ENCODE measurements around the gene TRAP1. TPM values are rescaled to one million over a fixed set of nuclear protein-coding genes. Genes with fewer than 3 reads are reported as not detected.

The TRAP1 gene
- total RNA-seq, 2 experiments from 2014 or later: 343 to 379 TPM

DNA sequence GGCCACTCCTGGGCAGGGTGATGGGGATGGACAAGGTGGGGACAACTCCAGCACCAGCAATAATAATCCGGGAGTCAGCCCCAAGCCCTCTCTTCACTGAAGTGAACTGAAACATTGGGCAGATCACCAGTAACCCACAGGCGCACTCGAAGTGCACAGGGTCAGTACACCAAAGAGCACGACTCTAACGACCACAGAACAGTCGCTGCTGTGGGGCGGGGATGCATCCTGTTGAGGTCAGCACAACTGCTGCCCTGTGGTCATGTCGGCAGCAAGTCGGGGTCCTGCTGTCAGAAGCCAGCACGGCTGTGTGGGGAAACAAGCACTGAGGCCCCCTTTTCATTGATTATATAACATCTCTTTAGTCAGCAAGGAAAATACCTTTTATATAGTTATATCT is 48.2 kb downstream of the TRAP1 start:
- peaks cover 16% of the 10 kb centered on the region for H3K4me1 Mint-ChIP-seq (ENCODE audit: low read depth)
- TF ChIP-seq, protein P1, sequence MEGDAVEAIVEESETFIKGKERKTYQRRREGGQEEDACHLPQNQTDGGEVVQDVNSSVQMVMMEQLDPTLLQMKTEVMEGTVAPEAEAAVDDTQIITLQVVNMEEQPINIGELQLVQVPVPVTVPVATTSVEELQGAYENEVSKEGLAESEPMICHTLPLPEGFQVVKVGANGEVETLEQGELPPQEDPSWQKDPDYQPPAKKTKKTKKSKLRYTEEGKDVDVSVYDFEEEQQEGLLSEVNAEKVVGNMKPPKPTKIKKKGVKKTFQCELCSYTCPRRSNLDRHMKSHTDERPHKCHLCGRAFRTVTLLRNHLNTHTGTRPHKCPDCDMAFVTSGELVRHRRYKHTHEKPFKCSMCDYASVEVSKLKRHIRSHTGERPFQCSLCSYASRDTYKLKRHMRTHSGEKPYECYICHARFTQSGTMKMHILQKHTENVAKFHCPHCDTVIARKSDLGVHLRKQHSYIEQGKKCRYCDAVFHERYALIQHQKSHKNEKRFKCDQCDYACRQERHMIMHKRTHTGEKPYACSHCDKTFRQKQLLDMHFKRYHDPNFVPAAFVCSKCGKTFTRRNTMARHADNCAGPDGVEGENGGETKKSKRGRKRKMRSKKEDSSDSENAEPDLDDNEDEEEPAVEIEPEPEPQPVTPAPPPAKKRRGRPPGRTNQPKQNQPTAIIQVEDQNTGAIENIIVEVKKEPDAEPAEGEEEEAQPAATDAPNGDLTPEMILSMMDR (IDR thresholded peaks at IDR 0.05): no peak
- H3K36me3 Mint-ChIP-seq (ENCODE audit: low read depth): peaks cover 47% of the 10 kb centered on the region
- H3K27ac Mint-ChIP-seq: no peak overlapping the region
- no peak overlapping the region for H3K4me3 Mint-ChIP-seq
- CTCF ChIA-PET: interaction anchor here (1.3 kb wide), 1 partner anchor 8 kb away, joined by 3 read pairs; no protein-coding TSS in a partner anchor
- ATAC-seq: no peak
- no peak for DNase-seq
- POLR2A ChIA-PET: interaction anchor here (1.0 kb wide), 1 partner anchor 180 kb away, joined by 4 read pairs; no protein-coding TSS in a partner anchor
- intact Hi-C loops (cut with micrococcal nuclease): no loop called here
- H3K27me3 Mint-ChIP-seq: no peaks in the 10 kb centered on the region
- no peaks in the 10 kb centered on the region for H3K9me3 Mint-ChIP-seq

DNA sequence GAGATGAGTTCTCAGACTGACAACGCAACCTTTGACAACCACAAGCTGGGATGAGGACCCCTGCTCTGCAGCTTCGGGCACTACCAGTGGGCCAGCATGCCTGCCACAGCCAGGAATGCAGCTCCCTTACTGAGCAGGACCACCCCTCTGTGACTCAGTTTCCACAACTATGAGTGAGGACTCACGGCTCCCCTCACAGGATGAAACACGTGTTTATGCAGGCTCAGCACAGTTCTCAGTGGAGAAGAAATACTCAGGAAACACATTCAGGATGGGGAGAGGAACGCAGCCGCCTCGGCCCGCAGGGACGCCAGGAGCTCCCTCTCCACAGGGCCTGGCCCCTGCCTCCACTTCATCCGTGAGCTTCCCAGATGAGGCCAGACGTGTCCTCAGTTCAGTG is 48.7 kb downstream of the TRAP1 start:
- intact Hi-C loops (cut with micrococcal nuclease): no loop called here
- DNase-seq (no peak), ATAC-seq (no peak)
- H3K27me3 Mint-ChIP-seq: no peaks in the 10 kb centered on the region
- TF ChIP-seq, protein P1 (IDR thresholded peaks at IDR 0.05): no peak
- no peak overlapping the region for H3K27ac Mint-ChIP-seq
- ChIA-PET CTCF (interaction anchor here (1.3 kb wide), 1 partner anchor 8 kb away, joined by 3 read pairs; no protein-coding TSS in a partner anchor), POLR2A (interaction anchor here (1.0 kb wide), 1 partner anchor 181 kb away, joined by 4 read pairs; no protein-coding TSS in a partner anchor)
- H3K9me3 Mint-ChIP-seq: no peaks in the 10 kb centered on the region
- H3K4me3 Mint-ChIP-seq: no peak overlapping the region
- H3K4me1 Mint-ChIP-seq (ENCODE audit: low read depth): peaks cover 16% of the 10 kb centered on the region
- peaks cover 43% of the 10 kb centered on the region for H3K36me3 Mint-ChIP-seq (ENCODE audit: low read depth)

DNA sequence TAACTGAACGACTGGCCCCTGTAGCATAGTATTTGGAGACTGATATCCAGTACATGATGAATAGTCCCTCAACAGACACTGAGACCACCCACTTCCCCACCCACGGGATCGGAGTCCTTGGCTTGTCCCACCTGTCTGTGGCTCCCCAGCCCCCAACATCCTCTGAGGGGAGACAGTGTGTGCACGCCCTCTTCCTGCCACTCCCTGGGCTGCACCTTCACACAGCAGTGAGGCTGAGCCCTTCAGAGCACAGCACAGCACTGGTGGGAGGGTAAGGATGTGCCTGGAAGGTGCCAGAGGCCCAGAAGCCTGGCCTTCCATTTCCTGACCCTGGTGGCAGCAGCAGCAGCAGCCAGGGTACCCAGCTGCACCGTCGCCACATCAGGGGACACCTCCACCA is 51.8 kb downstream of the TRAP1 start:
- TF ChIP-seq, protein P1 (IDR thresholded peaks at IDR 0.05): peak; percentile 36
- Mint-ChIP-seq H3K36me3 (ENCODE audit: low read depth) (peaks cover 44% of the 10 kb centered on the region), H3K4me1 (ENCODE audit: low read depth) (peaks cover 16% of the 10 kb centered on the region), H3K9me3 (no peaks in the 10 kb centered on the region), H3K27ac (peak overlapping the region; percentile 67), H3K27me3 (no peaks in the 10 kb centered on the region), H3K4me3 (no peak overlapping the region)
- ChIA-PET CTCF (interaction anchor here (2.0 kb wide), 1 partner anchor 139 kb away, joined by 4 read pairs; no protein-coding TSS in a partner anchor), POLR2A (no interaction called here)
- peak; percentile 91 for ATAC-seq
- DNase-seq: peak; percentile 63
- intact Hi-C loops (cut with micrococcal nuclease): no loop called here

DNA sequence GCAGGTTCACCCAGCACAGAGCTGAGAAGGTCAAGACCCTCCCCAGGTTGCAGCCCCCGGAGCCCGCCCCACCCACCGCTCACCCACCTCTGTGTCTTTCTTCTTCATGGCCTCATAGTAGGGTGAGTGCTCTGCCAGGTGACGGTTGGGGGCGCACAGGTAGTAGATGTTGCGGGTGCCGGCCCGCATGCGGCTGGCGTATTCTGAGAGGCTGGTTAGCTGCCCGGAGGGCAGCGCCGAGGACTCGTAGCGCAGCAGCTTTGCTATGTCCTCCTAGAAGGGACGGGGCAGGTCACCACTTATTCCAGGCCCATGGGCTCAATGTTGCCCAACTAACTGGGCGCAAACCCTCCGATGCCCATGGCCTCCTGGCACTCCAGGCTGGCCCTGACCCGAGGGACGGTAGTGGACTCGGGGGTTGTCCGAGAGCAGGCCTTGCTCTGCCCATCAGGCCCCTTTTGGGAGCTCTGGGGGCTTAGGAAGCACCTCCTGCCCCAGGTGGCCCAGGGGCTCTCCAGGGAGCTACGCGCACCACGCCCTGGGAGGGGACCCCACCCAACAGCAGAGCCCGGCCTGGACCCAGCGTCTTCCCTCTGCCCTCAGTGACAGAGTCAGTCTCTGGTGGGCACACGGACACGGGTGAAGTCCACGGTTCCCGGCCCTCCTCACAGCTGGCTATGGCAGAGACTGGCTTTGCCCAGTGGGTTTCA is 53.0 kb downstream of the TRAP1 start:
- H3K9me3 Mint-ChIP-seq: no peaks in the 10 kb centered on the region
- H3K36me3 Mint-ChIP-seq (ENCODE audit: low read depth): peaks cover 48% of the 10 kb centered on the region
- H3K4me1 Mint-ChIP-seq (ENCODE audit: low read depth): peaks cover 21% of the 10 kb centered on the region
- intact Hi-C loops (cut with micrococcal nuclease): no loop called here
- TF ChIP-seq, protein P1 (IDR thresholded peaks at IDR 0.05): no peak
- no peak for DNase-seq
- peak overlapping the region; percentile 14 for H3K27ac Mint-ChIP-seq
- no peak for ATAC-seq
- CTCF ChIA-PET: interaction anchor here (2.0 kb wide), 1 partner anchor 138 kb away, joined by 4 read pairs; no protein-coding TSS in a partner anchor
- H3K27me3 Mint-ChIP-seq: no peaks in the 10 kb centered on the region
- H3K4me3 Mint-ChIP-seq: no peak overlapping the region
- POLR2A ChIA-PET: interaction anchor here (0.6 kb wide), 1 partner anchor 1721 kb away, joined by 3 read pairs; the partner anchor contains the start of gene MSRB1

DNA sequence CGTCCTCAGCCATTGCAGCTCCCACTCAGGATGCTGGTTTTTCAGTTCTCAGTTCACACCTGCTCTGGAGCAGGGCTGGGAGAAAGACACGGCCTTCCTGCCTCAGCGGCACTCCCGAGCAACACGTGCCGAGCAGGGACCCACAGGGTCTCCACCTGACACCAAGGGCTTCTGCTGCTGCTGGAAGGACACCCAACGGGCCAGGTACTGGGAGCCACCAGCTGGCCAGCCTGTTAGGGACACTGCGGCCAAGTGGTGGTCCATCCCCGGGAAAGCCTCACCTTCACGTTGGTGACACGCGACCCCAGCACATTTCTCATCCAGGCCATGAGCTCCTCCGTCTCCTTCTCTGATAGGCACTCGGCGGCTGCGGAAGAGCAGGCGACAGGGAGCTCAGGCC is 54.7 kb downstream of the TRAP1 start:
- ChIA-PET CTCF (interaction anchor here (1.1 to 1.3 kb wide), 2 partner anchors 8 to 13 kb away, joined by 4 read pairs; partner anchors contain the start of gene DNASE1), POLR2A (interaction anchor here (0.9 to 1.2 kb wide), 4 partner anchors 25 to 51 kb away, joined by 3 to 5 read pairs (median 3); no protein-coding TSS in a partner anchor)
- Mint-ChIP-seq H3K36me3 (ENCODE audit: low read depth) (peaks cover 51% of the 10 kb centered on the region), H3K27ac (no peak overlapping the region), H3K4me1 (ENCODE audit: low read depth) (peaks cover 26% of the 10 kb centered on the region), H3K4me3 (no peak overlapping the region), H3K27me3 (no peaks in the 10 kb centered on the region), H3K9me3 (no peaks in the 10 kb centered on the region)
- no peak for ATAC-seq
- DNase-seq: no peak
- intact Hi-C loops (cut with micrococcal nuclease): no loop called here
- TF ChIP-seq, protein P1 (IDR thresholded peaks at IDR 0.05): no peak
